HG03103 (cell line): ENCODE measurements around the gene MPHOSPH10.
"Not testable (repeated sequence)": the region's sequence is repeated elsewhere in the genome, so short reads cannot be mapped to it uniquely, and the experiment has no call there.

Experiments used
- ATAC-seq: cut with Tn5 transposase; IDR thresholded peaks from one replicate; pipeline ENCODE4 v1.9.1; 2021; ENCODE audit warnings: low read depth; ENCODE audit not compliant: unreplicated experiment

Gene MPHOSPH10

GRCh38 chr2:71157124-71157793 is 26.8 kb downstream of the MPHOSPH10 start:
- no peak for ATAC-seq

- ATAC-seq, result no peak
Observed at GRCh38 chr2:71166812-71167211, 36.4 kb downstream of the MPHOSPH10 start.

GRCh38 chr2:71173096-71173495 is 42.7 kb downstream of the MPHOSPH10 start:
- ATAC-seq, result no peak

- ATAC-seq, result no peak
Observed at GRCh38 chr2:71174207-71174606, 43.8 kb downstream of the MPHOSPH10 start.

- not testable (repeated sequence) for ATAC-seq
Observed at GRCh38 chr2:71178836-71179235, 48.4 kb downstream of the MPHOSPH10 start.

DNA sequence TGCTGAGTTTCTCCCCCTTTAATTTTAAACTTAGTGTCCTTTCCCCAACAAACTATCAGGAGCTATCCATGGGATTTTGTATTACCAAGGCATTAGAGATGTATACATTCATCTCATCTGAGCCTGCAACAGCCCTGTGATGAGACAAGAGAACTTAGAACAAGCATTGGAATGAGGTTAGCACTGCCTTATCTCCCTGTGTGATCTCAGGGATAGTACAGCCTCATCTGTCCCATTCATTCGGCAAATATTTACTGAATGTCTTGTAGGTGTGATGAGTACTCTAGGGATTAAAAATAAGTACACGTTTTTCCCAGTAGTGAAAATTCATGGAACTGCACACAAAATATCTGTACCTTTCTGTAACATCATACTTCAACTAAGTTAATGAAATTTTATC is 50.9 kb downstream of the MPHOSPH10 start:
- no peak for ATAC-seq

DNA sequence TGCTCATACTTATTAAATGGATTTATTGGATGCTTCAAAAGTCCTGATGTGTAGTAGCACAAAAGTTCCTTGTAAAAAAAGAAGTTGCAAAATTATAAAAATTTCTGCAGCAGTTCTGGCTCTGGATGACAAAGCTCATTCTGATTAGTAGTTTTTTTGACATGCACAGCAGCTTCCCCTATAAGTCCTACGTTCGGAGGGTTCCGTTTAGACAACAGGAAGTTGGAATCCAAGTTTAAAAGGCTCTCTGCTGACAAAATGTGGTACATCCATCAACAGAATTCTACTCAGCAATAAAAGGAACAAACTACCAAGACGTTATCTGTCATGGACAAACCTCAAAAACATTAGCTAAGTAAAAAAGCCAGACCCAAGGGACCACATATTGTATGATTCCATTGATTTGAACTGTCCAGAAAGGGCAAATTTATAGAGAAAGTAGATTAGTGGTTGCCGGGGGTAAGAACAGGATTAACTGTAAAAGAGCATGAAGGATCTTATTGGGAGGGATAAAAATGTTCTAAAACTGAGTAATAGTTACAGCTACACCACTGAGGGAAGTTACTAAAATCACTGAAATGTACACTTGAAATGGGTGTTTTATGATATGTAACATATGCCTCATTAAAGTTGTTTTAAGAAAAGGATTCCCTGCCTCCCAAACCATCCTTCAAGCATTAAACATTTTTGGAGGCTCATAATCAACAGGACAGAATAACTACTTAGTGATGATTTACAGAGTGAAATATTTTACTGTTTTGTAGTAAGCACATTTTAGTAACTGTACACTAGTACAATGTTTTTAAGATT is 53.1 kb downstream of the MPHOSPH10 start:
- ATAC-seq, result not testable (repeated sequence)

GRCh38 chr2:71186973-71187372 is 56.5 kb downstream of the MPHOSPH10 start:
- no peak for ATAC-seq

DNA sequence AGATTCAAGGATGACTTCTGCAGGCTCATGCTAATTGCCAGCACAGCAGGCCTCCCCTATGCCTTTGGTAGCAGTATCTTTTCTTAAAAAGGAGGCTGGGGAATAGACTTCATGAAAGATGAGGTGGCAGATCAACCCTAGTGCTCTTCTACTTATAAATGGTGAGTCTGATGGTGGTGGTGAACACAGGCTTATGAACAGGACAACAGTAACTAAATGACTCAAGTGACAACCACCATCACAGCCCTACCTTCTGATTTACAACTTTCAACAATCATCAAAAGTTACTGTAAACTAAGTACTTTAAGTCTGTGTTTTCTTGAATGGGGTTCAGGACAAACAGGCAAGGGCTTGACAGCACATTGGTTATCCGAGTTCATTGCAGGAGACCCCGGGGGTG is 57.2 kb downstream of the MPHOSPH10 start:
- no peak for ATAC-seq

GRCh38 chr2:71190656-71191569 is 60.5 kb downstream of the MPHOSPH10 start:
- ATAC-seq, result no peak

DNA sequence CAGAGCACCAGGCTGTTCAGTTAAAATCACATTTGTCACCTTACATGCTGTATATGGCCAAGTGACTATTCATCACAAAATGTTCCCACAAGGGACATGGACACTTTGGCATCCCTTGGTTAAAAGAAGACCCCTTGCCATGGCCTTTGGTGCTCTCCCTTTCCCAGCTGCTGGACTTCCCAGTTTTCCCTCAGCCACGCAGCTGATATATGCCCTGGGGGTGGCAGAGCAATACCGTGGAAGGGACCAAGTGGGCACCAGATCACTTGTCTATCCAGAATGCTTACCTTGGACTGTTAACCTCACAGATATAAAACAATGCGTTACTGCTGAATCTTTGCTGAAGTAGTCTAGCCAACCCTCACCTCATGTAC is 61.1 kb downstream of the MPHOSPH10 start:
- no peak for ATAC-seq
